ENCODE data around the gene TNFRSF14.

TNFRSF14 gene

DNA sequence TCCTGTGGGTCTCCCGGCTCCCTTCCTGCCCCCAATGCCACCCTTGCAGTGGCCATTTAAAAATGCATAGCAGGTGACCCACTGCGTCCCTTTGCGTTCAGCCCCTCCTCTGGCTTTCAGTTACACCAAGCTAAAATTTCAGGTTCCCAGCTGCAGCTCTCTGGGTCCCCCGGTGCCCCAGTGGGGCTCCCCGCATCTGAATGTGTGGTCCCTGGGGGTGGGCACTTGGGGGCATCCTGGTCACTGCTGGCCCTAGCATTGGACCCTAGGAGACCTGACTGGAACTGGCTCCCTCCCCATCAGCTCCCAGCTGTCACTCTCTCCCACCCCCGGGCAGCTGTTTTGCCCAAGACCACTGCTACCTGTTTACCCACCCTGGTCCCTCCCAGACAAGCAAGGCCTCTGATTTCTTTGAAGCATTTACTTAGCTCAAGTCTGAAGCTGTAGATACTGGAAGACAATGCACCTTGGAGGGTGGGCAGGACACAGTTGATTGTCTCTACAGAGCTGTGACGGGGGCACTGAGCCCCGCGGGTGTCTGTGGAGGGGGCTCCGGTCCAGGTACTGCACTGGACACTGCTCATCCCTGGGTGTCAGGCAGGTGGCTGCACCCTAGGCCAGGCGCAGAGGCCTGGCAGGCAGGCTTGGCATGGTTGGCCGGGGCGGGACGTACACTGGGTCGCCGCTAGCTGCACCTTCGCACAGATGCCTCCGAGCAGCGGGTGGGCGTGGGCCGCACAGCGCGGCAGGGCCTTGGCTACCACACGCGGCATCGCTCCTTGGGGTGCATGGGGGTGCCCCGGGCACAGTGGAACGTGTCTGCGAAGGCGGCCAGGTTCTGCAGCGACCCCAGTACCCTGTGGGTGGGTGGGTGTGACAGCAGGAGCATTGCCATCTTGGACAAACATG lies 34.3 kb downstream of the TNFRSF14 start:
- no peak for DNase-seq

DNA sequence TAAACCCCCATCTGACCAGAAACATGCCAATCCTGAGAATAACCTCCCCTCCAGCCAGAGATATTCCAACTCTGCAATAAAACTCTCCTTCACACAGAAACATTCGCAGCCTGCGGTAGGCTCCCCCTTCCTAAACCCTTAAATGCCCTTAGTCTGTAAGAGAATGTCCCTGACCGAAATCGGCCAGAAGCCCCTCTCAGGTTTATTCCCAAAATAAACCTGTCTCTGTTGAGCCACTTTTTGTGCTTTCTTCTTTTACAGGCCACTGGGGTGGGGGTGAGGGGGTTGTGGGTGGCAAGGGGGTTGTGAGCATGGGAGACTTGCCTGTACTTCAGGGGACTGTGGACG lies 35.0 kb downstream of the TNFRSF14 start:
- no peak for DNase-seq

DNA sequence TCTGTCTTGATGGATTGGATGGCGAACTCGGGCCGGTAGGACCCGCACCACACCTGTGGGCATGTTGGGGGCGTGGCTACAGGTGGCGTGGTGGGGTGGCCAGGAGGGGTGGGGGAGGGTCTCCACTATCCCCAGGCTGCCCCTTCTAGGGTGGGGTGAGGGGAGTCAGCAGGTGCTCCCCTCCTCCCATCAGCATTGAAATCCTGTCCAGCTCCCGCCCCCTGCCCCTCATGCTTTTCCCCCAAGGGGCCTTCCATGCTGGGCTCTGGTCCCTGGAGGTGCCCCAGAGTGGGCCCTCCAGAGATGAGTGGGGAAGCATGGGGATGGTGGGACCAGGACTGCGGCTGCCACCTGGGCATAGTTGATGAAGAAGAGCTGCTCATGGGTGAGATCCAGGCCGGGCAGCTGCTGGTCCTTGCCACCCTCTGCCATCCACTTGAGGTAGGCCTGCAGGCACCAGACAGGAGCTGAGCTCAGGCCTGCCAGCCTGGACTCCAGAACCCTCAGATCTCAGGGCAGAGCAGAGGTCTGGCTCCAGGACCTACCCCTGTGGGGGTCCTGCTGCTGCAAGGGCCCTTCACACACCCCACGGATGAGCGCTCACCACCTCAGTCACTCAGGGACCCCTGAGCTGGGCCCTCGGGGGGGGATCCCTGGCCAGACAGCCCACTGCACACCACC lies 35.5 kb downstream of the TNFRSF14 start:
- DNase-seq = no peak

DNA sequence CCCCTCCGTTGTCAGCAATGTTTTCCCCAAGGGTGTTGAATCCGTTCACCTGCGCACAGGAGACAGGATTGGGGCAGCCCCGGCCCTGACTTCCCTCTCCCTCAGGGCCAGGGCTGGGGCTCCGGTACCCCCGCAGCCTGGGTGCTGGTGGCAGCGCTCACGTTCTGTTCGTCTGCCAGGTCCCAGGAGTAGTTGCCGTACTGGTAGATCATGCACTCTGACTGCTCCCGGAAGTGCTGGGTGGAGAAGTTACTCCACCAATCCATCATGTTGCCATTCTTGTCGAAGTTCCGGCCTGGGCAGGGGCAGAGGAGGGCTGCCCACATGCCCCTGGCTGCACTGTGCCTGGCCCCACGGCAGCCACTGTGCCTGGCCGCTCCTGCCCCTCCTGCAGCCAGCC lies 36.5 kb downstream of the TNFRSF14 start:
- DNase-seq = no peak

DNA sequence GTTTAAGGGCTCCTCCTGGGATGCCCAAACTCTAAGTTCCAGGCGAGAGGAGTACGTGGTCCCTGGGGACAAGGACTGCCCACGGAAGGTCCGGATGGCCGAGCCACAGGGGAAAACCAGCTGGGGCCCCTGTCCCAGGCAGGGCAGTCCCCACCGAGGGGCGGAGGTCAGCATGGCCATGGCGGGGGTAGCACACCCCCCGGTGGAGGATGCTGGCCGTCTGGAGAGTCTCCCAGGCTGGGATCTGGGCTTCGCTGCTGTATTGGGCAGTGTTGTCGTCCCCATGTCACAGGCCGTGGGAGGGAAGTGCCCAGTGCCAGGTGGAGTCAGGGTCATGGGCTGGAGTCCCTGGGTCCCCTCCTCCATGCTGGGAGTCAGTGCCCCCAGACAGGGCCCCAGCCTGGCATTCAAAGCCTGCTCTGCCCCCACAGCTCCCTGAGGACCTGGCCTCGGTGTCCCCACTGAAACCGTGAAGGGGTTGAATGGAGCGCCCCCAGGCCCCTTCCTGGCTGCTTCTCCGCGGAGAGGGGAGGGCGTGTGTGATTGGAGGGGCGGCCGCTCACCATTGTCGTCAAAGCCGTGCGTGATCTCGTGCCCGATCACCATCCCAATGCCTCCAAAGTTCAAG lies 37.2 kb downstream of the TNFRSF14 start:
- no peak for DNase-seq

DNA sequence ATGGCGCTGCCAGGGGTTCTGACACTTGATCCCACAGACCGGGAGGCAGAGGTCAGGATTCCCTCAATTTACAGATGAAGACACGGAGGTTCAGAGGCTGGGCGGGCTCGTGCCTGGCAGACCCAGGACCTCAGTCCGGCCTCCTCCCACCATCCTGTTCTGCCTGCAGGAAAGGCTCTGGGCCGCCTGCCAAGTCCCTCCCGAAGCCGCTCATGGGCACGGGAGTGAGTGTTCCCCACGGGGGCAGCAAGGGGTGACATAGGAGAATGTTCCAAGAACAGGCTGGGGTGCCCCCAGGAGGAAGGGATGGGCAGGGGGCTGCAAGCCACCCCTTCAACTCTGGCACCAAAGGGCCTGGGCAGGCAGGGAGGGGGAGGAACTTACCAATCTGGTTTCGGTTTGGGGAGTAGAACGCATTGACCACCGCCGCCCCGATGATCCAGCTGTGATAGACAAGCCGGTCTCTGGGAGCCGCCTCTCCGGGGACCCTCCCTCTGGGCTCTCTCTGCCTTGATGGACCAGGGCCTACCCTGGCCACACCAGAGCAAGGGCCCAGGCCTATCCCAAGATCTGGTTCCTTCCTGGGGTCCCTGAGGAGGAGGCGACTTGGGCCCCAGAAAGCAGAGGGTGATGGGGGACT lies 38.0 kb downstream of the TNFRSF14 start:
- DNase-seq = no peak

DNA sequence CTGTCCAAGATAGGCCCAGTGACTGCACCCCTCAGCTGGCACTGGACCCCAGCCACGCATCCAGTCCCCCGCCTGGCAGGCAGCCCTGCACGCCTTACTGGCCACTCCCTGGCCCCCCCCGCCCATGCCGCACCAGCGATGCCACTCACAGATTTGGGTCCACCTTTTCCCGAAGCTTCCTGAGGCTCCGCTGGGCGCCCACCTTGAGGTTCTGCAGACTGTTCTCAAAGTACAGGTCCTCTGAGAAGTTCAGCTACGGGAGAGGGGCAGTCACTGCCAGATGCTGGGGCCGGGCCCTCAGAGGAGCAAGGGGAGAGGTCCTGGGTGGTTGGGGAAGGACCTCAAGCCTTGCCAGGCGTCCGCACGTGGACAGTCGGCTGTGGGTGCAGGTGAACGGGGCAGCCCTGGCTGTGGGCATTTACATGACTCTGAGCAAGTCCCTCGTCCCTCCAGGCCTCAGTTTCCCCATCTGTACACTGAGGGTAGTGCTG lies 38.5 kb downstream of the TNFRSF14 start:
- DNase-seq = no peak

DNA sequence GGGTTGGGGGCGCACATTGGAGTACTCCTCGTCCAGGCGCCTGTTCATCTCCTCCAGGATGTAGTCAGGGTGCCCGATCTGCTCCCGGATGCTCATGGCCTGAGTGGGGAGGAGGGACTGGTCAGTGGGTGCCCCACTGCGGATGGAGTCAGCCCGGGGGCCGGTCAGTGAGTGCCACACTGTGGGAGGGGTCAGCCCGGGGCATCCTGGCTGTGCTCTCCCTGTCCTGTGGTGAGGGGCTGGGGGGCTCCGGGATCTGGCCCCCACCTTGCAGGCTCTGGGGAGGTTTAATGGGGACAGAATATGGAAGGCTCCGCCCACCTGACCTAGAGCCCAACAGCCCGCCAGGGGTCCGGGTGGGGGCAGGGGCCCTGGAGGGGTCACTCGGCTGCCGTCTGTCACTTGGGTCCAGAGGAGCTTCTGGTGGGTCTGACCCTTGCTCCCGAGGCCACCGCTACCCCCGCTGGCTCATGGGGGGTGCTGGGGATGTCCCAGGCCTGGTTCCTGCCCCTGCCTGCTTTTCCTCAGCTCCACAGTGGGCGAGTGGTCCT lies 39.2 kb downstream of the TNFRSF14 start:
- DNase-seq = no peak

DNA sequence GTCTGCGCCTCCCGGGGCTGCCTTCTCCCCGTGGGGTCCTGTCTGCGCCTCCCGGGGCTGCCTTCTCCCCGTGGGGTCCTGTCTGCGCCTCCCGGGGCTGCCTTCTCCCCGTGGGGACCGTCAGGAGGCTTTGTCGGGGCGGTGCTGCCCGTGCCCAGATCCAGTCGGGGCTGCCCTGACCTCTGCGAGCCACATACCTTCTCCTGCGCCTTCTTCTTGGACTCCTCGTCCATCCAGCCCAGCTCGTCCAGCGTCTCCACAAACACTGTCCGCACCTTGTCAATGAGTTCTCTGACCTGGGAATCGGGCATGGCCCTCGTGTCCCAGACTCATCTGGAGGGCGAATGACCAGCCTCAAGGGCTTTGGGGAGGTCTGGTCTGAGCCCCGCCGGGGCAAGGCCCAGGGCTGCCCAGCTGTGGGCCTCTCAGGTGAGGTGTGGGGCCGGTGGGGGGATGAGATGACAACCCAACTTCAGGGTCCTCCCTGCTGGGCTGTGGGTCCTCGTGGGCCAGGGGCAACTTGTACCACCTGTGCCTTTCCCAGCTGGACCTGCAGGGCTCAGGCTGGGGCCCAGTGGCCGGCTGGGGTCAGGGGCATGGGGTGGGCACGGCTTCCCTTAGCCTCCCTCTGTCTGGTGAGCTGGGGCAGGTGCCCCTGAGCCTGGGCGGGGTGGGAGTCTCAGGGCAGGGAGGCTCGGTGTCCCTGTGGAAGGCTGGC lies 39.8 kb downstream of the TNFRSF14 start:
- no peak for DNase-seq

DNA sequence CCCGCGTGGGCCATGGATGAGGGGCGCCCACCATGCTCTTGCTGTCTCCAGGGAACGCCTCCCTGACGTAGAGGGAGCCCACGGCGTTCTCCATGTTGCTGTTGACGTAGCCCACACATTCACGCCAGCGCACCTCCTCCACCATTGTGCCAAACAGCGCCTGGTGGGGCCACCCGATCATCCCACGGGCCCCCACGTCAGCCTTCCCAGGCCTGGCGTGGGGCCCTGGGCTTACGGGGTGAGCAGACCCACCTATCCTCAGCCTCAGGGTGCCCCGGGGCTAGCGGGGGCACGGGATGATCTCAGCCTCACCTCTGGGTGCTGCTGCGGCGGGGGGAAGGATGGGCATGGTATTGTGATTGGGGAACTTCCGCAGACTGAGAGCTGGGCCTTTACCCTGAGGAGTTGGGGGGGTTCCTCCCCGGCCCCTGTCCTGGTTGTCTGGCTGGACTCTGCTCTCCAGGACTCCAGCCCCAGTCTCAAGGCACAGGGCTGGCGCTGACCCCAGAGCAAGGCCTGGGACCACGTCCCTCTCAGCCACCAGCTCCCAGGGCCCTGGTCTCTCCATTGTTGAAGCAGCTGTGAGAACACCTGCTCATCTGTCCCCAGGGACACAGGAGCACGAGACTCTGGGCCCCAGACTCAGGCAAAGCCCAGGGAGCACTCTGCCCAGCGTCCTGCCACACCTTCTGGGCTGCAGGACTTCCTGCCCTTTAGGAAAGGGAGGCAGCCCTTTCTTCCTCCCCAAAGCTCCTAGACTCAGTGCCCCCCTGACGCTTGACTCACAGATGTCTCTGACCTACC lies 40.6 kb downstream of the TNFRSF14 start:
- no peak for DNase-seq

DNA sequence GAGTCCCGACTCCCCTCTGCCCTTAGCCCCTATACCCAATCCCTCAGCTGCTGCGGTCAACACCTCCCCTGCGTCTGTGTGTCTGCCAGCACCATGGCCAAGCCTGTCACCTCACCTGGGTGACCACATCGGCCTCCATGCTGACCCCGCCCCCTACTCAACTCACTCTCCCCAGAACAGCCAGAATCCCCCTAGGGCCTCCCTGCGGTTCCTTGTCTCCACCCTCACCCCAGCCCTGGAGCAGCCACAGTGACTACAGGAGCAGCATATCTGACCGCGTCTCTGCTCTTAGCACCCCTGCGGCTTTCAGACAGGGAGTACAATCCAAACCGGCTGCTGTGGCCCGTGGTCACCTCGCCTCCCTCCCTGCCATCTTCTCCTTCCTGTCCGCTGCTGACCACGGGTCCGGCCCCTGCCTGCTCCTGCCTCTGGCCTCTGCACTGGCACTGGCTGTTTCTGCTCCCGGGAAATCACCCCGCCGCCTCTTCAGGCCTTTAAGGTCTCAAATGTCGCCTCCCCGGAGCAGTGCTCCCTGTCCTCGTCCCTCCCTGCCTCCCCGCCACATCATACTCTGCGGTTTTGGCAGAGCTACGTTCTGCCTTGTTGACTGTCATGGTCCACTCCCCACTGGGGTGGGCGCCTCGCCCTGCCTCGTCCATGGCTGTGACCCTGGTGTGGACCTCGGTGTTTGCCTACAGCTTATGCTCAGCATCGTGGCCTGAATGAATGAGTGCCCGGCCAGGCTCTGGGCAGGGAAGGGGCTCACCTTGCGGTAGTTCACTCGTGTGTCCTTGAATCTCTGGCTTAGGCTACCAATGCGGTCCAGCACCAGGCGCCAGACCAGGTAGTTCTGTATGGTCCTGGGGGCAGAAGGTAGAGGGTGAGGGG lies 41.5 kb downstream of the TNFRSF14 start:
- DNase-seq = no peak

DNA sequence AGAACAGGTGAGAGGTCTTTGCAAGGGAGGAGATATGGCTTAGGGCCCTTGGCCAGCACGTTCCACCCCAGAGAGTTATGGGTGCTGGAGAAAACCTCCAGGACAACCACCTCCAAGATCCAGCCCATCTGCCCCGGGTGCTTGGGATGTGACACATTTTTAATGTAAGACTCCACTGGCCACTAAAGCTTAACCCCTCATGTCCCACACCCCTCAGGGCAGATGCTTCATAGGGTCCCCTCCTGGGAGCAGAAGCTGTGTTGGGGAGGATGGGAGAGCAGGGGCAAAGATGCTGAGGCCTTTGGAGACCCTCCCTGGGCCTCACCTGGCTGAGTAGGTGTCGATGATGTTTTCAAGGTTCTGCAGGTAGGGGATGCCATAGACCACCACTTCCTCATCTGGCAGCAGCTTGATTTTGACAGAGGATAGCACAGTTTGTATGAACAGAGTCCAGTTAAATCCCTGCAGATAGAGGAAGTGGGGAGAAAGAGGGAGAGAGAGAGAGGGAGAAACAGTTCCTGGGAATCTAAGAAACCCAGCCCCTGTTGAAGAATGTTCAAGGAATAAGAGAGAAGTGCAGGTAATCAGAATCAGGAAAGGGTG lies 42.3 kb downstream of the TNFRSF14 start:
- no peak for DNase-seq

DNA sequence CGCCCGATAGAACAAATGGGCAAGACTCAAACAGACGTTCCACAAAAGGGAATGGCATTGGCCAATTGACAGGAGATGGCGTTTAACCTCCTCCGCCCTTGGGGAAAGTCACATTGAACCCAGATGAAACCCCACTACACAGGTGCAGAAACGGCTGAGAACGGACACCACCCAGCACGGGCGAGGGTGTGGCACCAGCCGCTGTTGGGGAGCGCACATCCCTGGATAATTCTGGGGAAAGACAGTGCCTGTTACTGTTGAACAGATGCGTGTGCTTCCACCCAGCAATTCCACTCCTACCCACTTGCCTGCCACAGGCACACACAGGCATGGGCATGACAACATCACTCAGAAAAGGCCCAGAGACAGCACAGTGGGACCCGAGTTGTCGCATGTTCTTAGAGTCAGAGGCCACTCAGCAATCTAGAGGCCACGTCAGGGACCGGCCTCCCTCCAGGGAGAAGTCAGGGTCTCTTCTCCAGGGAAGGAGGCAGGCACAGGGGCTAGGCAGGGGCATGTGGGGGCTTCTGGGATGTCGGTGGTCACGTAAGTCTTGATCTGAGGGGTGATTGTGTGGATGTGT lies 45.6 kb downstream of the TNFRSF14 start:
- DNase-seq = no peak

DNA sequence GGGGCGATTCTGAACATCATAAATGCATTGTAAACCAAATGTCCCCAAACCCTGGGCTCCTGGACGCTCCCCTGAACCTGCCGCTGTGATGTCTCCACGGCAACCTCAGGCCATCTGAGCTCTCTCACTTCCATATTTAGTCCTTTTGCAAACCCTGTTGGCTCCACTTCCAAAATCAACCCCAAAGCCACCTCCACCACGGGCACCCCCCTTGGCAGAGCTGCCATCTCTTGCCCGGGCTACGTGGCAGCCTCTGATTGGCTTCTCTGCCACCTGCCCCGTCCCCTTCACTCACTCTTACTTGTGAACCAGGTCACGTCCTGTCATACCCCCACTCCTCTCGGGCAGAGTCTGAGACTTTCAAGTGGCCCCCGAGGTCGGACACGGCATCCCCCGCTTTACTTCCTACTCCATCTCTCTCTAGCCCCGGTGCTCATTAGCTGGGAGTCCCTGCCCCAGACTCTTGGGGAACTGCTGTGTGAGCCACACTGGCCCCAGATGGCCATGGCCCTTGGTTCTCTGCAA lies 46.2 kb downstream of the TNFRSF14 start:
- DNase-seq = no peak

DNA sequence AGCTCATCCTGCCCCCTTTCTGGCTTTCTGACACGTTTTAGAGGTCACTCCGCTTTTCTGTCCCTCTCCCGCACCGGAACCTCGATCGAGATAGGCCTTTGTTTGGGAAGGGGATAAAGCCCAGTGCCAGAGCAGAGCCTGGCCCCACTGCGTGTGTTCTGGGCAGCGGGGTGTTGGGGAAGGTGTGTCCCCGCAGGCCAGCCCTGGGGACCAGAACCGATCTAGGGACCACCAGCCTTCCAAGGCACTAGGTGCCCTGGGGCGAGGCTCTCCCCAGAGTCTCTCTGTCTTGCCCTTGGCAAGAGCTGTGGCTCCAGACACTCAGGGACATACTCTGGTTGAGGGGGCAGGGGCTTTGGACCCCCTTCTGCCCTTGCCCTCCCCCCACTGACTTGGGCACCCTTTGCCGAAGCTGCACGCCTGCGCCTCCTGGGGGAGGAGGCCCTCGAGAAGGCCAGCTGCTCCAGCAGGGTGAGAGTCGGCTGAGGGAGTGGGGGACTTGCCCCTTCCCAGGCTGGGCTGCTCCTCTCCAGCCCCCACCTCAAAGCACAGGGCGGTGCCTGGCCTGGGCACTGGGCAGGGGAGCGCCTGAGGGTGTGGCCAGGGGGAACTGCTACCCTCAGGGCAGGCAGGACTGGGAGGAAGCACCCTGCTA lies 46.8 kb downstream of the TNFRSF14 start:
- no peak for DNase-seq

DNA sequence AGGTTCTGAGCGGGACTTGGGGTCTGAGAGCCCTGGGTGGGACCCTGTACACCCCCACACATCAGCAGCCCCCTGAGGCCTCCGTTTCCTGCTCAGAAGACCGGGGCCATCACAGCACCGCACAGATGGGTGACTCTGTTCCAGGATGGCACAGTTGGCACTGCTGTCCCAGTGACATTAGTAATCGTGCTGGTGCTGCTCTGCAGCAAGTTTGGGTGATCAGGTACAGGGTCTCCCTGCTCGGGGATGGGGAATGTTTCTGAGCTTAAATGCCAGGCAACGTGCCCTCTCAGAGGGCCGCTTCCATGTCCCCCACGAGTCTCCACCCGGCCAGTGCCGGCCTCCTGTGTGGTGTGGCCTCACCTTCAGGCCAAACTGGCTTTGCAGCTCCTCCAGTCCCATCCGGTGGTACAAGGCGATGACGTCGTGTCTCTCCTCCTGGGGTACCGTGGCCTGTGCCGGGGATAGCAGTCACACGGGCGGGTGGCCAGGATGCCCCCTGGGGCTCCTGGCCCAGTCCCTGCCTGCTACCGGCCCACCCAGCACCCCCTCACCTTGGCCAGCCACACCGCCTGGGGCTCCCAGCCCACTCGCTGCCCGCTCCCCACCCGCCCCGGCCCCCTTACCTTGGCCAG lies 47.5 kb downstream of the TNFRSF14 start:
- DNase-seq = no peak

DNA sequence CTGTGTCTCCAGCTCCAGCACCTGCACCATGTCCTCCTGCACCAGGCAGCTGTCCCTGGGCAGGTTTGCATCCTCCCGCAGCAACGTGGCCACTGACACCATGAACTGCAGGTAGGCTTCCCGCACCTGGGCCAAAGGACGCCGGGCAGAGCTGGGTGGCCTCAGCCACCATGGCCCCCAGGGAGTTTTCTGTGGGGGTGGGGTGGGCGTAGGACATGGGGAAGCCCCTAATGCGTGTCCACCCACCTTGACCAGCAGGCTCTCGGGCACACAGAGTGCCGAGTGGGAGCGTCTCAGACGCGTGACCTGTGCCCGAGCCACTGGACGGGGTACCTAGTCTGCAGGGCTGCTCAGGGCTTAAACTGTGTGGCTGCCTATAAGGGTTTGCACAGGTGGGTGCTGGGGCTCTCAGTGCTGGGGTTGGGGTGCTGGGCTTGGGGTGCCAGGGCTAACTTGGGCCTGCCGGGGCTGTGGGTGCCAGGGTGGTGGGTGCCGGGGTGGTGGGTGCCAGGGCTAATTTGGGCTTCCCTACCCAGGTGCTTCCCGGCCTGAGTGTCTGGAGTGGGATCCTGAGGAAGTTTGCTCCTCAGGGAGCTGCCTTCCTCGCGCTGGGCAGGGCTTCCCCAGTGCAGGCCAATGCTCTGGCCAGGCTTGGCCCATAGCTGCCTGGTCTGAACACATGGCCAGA lies 48.1 kb downstream of the TNFRSF14 start:
- no peak for DNase-seq
